GM23248 (cell line): Measurements from ENCODE around the gene TOMM40L. TPM values are rescaled to one million over a fixed set of nuclear protein-coding genes. Genes with fewer than 3 reads are reported as not detected.
A peak's percentile ranks its signal among the peaks of the same experiment; 100 is the strongest.

ENCODE experiments used
- DNase-seq: peaks from one replicate; pipeline ENCODE4 v3.0.0-alpha.2; 2015
- H2AFZ ChIP-seq: fragments of 200-600 bp; sonication (generic); 2 replicates; pipeline ENCODE4 v1.6.1; 2016; ENCODE audit warnings: antibody characterized with exemption
- H3F3A ChIP-seq: fragments of 200-600 bp; sonication (generic); 2 replicates; pipeline ENCODE4 v1.6.1; 2016; ENCODE audit warnings: mild to moderate bottlenecking, antibody characterized with exemption, mixed run types; ENCODE audit not compliant: insufficient read depth
- H3K27ac ChIP-seq: fragments of 200-600 bp; sonication (generic); 2 replicates; pipeline ENCODE4 v1.5.1; 2016; ENCODE audit warnings: mild to moderate bottlenecking
- H3K27me3 ChIP-seq: fragments of 200-600 bp; sonication (generic); replicated peaks from 2 replicates; pipeline ENCODE4 v1.6.1; 2016; ENCODE audit warnings: mild to moderate bottlenecking; ENCODE audit not compliant: insufficient read depth
- H3K36me3 ChIP-seq: fragments of 200-600 bp; sonication (generic); 2 replicates; pipeline ENCODE4 v1.6.1; 2016; ENCODE audit warnings: low read depth, mild to moderate bottlenecking
- H3K4me1 ChIP-seq: fragments of 200-600 bp; sonication (generic); 2 replicates; pipeline ENCODE4 v1.6.1; 2016; ENCODE audit warnings: mild to moderate bottlenecking; ENCODE audit not compliant: insufficient read depth
- H3K4me2 ChIP-seq: fragments of 200-600 bp; sonication (generic); one replicate; pipeline ENCODE4 v1.6.1; 2016; ENCODE audit warnings: mild to moderate bottlenecking; ENCODE audit not compliant: unreplicated experiment
- H3K4me3 ChIP-seq: fragments of 200-600 bp; sonication (generic); 2 replicates; pipeline ENCODE4 v1.5.1; 2016; ENCODE audit warnings: mild to moderate bottlenecking
- H3K79me2 ChIP-seq: fragments of 200-600 bp; sonication (generic); 2 replicates; pipeline ENCODE4 v1.6.1; 2016; ENCODE audit warnings: mild to moderate bottlenecking; ENCODE audit not compliant: insufficient read depth
- H3K9ac ChIP-seq: fragments of 200-600 bp; sonication (generic); 2 replicates; pipeline ENCODE4 v1.6.1; 2016; ENCODE audit warnings: mild to moderate bottlenecking
- H3K9me2 ChIP-seq: fragments of 200-600 bp; sonication (generic); 2 replicates; pipeline ENCODE4 v1.6.1; 2016; ENCODE audit warnings: mixed run types, mild to moderate bottlenecking, moderate library complexity; ENCODE audit not compliant: insufficient read depth
- H3K9me3 ChIP-seq: fragments of 200-600 bp; sonication (generic); one replicate; pipeline ENCODE4 v1.6.1; 2017; ENCODE audit warnings: low read depth
- H4K20me1 ChIP-seq: fragments of 200-600 bp; sonication (generic); 2 replicates; pipeline ENCODE4 v1.6.0; 2016; ENCODE audit not compliant: insufficient read depth
- EZH2 ChIP-seq: fragments of 200-600 bp; sonication (generic); IDR thresholded peaks from 2 replicates; pipeline ENCODE4 v1.6.1; 2018; ENCODE audit warnings: antibody characterized with exemption, mild to moderate bottlenecking; ENCODE audit not compliant: insufficient read depth, poor library complexity, severe bottlenecking
- EZH2phosphoT487 ChIP-seq: fragments of 200-600 bp; sonication (generic); IDR thresholded peaks from 2 replicates; pipeline ENCODE4 v1.6.1; 2018; ENCODE audit warnings: antibody characterized with exemption, moderate library complexity, mild to moderate bottlenecking, low read depth; ENCODE audit not compliant: insufficient read depth
- WGBS, 2 experiments: methylation state at CpG; one replicate each; pipeline ENCODE4 v1.1.6; 2015 to 2017; ENCODE audit warnings: low lambda C conversion rate in 2 of 2, low coverage in 1 of 2; ENCODE audit errors: missing lambda C conversion rate in 2 of 2; 5-methylcytosine and 5-hydroxymethylcytosine counted together
- in situ Hi-C: fragments of 300-500 bp; cut with MboI; formaldehyde crosslinking; loops from 2 replicates; pipeline ENCODE4 v1.15.0; 2020
- polyA plus RNA-seq: library from polyadenylated mRNA; unstranded; fragments of >200 nt; fragmentation: Nextera tagmentation; extraction: Ambion mirVana; gene quantifications from 2 replicates; pipeline ENCODE4 v1.2.1, GENCODE V29; 2016
- total RNA-seq: library from RNA; depleted of rRNA; stranded (reverse); fragments of >200 nt; shearing (Covaris generic); gene quantifications from 2 replicates; pipeline ENCODE4 v1.2.3, GENCODE V29; 2014

Gene TOMM40L
- total and polyA plus RNA-seq, 2 experiments from 2014 or later: 5.7 to 6.5 TPM

GRCh38 chr1:161230762-161231161 lies 4.9 kb downstream of the TOMM40L start:
- Histone ChIP-seq H3K4me3 (no peak overlapping the region), H3K79me2 (peaks cover 7% of the 10 kb centered on the region), H3K27me3 (no peaks in the 10 kb centered on the region), H3K9me2 (no peaks in the 10 kb centered on the region), H4K20me1 (no peaks in the 10 kb centered on the region), H3K36me3 (no peaks in the 10 kb centered on the region; the same call in 1 of the 2 replicates), H3F3A (no peaks in the 10 kb centered on the region), H3K4me1 (peaks cover 6% of the 10 kb centered on the region; the same call in 1 of the 2 replicates), H3K9me3 (no peaks in the 10 kb centered on the region), H3K27ac (no peak overlapping the region), H3K9ac (no peak overlapping the region), H3K4me2 (no peak overlapping the region), H2AFZ (no peak overlapping the region)
- no peak for DNase-seq
- no peak for TF ChIP-seq EZH2
- no peak for TF ChIP-seq EZH2phosphoT487
- in situ Hi-C loops: no loop called here
- 95 to 97% methylated on average over 7 of the region's 7 CpGs for WGBS, 2 experiments

GRCh38 chr1:161233102-161233501 lies 7.2 kb downstream of the TOMM40L start:
- Histone ChIP-seq H3K27me3 (no peaks in the 10 kb centered on the region), H3K27ac (no peak overlapping the region), H3K4me2 (no peak overlapping the region), H3K9me2 (no peaks in the 10 kb centered on the region), H3K9me3 (no peaks in the 10 kb centered on the region), H3K9ac (no peak overlapping the region), H3K79me2 (no peaks in the 10 kb centered on the region), H3K36me3 (no peaks in the 10 kb centered on the region; the same call in 1 of the 2 replicates), H2AFZ (no peak overlapping the region), H4K20me1 (no peaks in the 10 kb centered on the region), H3F3A (no peaks in the 10 kb centered on the region), H3K4me3 (no peak overlapping the region), H3K4me1 (peaks cover 2% of the 10 kb centered on the region; the same call in 1 of the 2 replicates)
- 73 to 78% methylated on average over 9 of the region's 9 CpGs for WGBS, 2 experiments
- DNase-seq: no peak
- TF ChIP-seq EZH2 (no peak), EZH2phosphoT487 (no peak)
- in situ Hi-C loops: no loop called here

GRCh38 chr1:161235957-161236775 lies 10.3 kb downstream of the TOMM40L start:
- no peaks in the 10 kb centered on the region for H3K9me2 ChIP-seq
- H3K79me2 ChIP-seq: no peaks in the 10 kb centered on the region
- H4K20me1 ChIP-seq: no peaks in the 10 kb centered on the region
- no peak for DNase-seq
- H3K36me3 ChIP-seq: no peaks in the 10 kb centered on the region
- no peaks in the 10 kb centered on the region for H3K9me3 ChIP-seq
- H3K27me3 ChIP-seq: no peaks in the 10 kb centered on the region
- H3K4me1 ChIP-seq: peaks cover 7% of the 10 kb centered on the region; the same call in 1 of the 2 replicates
- no peak overlapping the region for H3K27ac ChIP-seq
- no peak overlapping the region for H3K9ac ChIP-seq
- in situ Hi-C loops: no loop called here
- H3K4me3 ChIP-seq: no peak overlapping the region
- no peaks in the 10 kb centered on the region for H3F3A ChIP-seq
- no peak overlapping the region for H3K4me2 ChIP-seq
- H2AFZ ChIP-seq: no peak overlapping the region
- no peak for TF ChIP-seq EZH2
- no peak for TF ChIP-seq EZH2phosphoT487
- 90 to 94% methylated on average over 5 of the region's 5 CpGs for WGBS, 2 experiments

- DNase-seq: peak; percentile 59
- in situ Hi-C loops: no loop called here
- H3K9ac ChIP-seq: no peak within 1 kb of the TSS
Measured at GRCh38 chr1:161238039-161238473, 12.2 kb downstream of the TOMM40L start, which contains the start of gene NR1I3. TSS of gene NR1I3 (minus strand) at chr1:161238203. CDS start at chr1:161236565, 1,638 bp downstream.

More at GRCh38 chr1:161238039-161238473, 12.2 kb downstream of the TOMM40L start, which contains the start of gene NR1I3:
- Histone ChIP-seq H3K27ac (no peak within 1 kb of the TSS), H3K27me3 (no peaks in the 10 kb centered on the region), H2AFZ (peak within 1 kb of the TSS; percentile 40; the same call in 1 of the 2 replicates), H3K9me3 (no peaks in the 10 kb centered on the region), H3K4me3 (no peak within 1 kb of the TSS), H3K36me3 (no peaks in the 10 kb centered on the region), H3F3A (no peaks in the 10 kb centered on the region), H3K4me1 (peaks cover 7% of the 10 kb centered on the region; the same call in 1 of the 2 replicates), H3K4me2 (peak within 1 kb of the TSS; percentile 12), H3K79me2 (no peaks in the 10 kb centered on the region), H3K9me2 (no peaks in the 10 kb centered on the region), H4K20me1 (no peaks in the 10 kb centered on the region)
- TF ChIP-seq EZH2 (no peak), EZH2phosphoT487 (no peak)
- 12 to 17% methylated on average over 4 of the region's 4 CpGs for WGBS, 2 experiments
